GM12892 (cell line): Measurements from ENCODE around the gene PLOD2.

Experiments used
- DNase-seq: peaks from one replicate; pipeline ENCODE4 v3.0.0; 2011; ENCODE audit not compliant: insufficient read length
- FAIRE-seq: peaks from 2 replicates; lab custom pipeline; 2011; peaks lifted over from hg19 to GRCh38; lab: Jason Lieb, UNC
- POLR2A ChIP-seq: IDR thresholded peaks from 2 replicates; pipeline ENCODE4 v1.6.1; 2011; ENCODE audit warnings: low read depth, low read length, control low read depth
- POLR2AphosphoS5 ChIP-seq: IDR thresholded peaks from 2 replicates; pipeline ENCODE4 v1.6.1; 2011; ENCODE audit warnings: low read depth, low read length, control low read depth
- TAF1 ChIP-seq: IDR thresholded peaks from 2 replicates; pipeline ENCODE4 v1.6.1; 2011; ENCODE audit warnings: low read depth, mild to moderate bottlenecking, control low read depth, low read length, borderline replicate concordance

Gene PLOD2

DNA sequence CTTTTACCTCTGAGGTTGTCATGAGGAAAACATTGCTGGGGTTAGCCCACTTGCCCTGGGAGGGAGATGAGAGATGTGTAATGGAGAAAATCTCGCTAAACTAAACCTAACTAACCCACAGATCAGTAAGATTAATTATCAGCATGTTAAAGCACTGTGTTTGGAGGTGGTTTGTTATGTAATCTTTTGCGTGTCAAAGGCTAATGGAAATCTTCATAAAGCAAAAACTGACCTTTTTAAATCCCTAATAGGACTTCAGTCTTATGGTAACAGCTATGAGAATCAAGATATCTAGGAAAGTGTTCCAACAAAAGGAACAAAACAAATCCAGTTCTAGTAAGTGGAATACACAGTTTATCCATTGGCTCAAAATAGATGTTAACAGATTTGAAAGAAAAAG, 102.7 kb downstream of the PLOD2 start:
- FAIRE-seq, result no peak
- no peak for DNase-seq
- TF ChIP-seq POLR2AphosphoS5 (no peak), POLR2A (no peak), TAF1 (no peak)

GRCh38 chr3:146052791-146053310, 108.1 kb downstream of the PLOD2 start:
- TF ChIP-seq TAF1 (no peak), POLR2AphosphoS5 (no peak), POLR2A (no peak)
- FAIRE-seq (no peak), DNase-seq (no peak)

DNA sequence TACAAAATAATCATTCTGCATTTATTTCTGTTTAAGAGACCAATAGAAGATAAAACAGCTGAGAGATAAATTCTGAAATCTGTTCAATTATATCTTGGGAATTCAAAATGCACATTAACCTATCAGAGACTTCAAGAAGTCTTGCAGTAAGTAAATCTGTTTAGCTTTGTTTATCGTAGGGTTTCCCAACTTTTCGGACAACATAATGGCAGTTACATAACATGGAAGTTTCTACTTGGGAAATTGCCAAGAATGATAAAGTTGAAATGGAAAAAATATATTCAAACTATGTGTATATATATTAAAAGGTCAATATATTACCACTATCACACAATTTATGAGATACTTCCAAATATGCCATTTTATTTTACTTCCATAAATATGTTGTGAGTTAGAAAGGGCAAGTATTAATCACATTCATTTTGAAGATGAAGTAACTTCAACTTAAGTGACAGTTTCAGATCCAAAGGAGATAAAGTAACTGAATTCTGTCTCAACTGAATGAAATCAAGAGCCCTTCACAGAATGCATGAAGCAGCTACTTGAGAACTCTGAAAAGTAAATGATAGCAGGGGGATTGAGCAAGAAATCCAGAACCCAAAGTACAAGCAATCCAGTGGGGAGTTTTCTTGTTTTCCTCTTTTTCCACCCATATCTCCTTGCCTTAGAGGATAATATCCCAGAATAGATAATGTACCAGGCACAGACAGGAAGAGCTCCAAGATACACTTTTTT, 108.8 kb downstream of the PLOD2 start:
- no peak for DNase-seq
- no peak for FAIRE-seq
- TF ChIP-seq POLR2A (no peak), TAF1 (no peak), POLR2AphosphoS5 (no peak)

DNA sequence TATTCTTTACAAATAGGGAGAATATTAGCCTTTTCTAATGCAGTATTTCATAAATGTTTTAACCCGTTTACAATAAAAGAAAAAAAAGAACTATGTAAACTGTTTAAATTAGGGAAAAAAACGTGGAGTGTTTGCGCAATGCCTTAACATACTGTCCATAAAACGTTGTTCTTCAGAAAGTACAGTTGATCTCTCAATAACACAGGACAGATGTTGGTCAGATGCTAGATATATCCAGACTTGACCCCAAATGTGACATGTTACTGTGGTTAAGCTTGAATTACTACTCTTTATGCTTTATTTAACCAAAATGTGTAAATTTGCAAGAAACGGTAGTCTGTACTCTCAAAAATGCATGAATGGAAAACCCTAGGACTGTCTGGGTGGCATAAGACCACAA, 110.3 kb downstream of the PLOD2 start:
- no peak for DNase-seq
- no peak for FAIRE-seq
- no peak for TF ChIP-seq POLR2A
- no peak for TF ChIP-seq TAF1
- TF ChIP-seq POLR2AphosphoS5, result no peak

DNA sequence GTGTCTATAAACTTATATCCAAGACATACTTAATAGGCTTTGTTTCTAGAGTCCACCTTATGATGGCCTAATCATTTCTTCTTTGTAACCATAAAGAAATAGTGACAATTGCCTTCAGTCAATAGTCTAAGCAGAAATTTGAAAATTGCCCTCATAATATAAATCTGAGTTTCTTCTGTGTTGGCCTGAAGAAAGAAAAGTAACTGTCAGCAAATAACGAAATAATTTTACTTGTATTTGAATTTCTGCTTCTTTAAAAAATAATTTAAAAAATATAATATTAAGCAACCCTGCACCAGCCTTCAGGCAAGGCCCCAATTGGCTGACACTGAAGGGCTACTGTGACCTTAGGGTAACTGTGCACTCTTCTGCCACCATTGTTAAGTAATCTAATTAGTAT, 113.5 kb downstream of the PLOD2 start:
- TF ChIP-seq POLR2A (no peak), TAF1 (no peak), POLR2AphosphoS5 (no peak)
- DNase-seq (no peak), FAIRE-seq (no peak)

- FAIRE-seq (no peak), DNase-seq (no peak)
- TF ChIP-seq TAF1, result no peak
- TF ChIP-seq POLR2AphosphoS5, result no peak
- TF ChIP-seq POLR2A, result no peak
Measured at GRCh38 chr3:146044046-146044445, 116.9 kb downstream of the PLOD2 start.

- no peak for TF ChIP-seq TAF1
- no peak for TF ChIP-seq POLR2A
- no peak for TF ChIP-seq POLR2AphosphoS5
- FAIRE-seq (no peak), DNase-seq (no peak)
Measured at GRCh38 chr3:146040630-146041029, 120.4 kb downstream of the PLOD2 start.

DNA sequence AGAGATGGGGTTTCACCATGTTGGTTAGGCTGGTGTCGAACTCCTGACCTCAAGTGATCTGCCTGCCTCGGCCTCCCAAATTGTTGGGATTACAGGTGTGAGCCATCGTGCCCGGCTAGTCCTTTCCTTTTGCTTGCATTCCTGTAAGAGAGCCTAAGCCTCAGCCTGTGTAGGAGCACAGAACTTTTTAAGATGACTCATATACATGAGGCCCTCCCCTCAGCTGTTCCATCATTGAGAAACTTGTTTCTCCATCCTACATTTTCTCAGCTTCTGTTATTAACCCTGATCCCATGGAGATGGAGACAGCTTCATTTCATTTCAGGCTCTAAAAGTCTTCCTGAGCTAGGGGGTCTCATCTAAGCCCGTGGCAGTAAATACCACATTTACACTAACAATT, 123.3 kb downstream of the PLOD2 start:
- FAIRE-seq (no peak), DNase-seq (no peak)
- TF ChIP-seq POLR2AphosphoS5, result no peak
- TF ChIP-seq POLR2A, result no peak
- TF ChIP-seq TAF1, result no peak

DNA sequence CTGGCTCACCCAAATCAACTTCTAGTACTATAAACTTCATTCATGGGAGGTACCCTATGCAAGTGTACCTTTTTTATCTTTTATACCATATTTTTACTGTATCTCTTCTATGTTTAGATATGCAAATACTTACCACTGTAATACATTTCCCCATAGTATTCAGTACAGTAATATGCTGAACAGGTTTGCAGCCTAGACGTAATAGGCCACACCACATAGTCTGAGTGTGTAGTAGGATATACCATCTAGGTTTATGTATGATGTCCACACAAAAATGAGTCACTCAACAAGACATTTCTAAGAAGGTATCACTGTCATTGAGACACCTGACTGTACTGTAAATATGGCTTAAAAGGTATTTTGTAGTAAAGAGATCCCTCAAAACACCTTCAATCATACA, 124.7 kb downstream of the PLOD2 start:
- TF ChIP-seq TAF1, result no peak
- no peak for TF ChIP-seq POLR2AphosphoS5
- no peak for TF ChIP-seq POLR2A
- DNase-seq (no peak), FAIRE-seq (no peak)

GRCh38 chr3:146035366-146035765, 125.6 kb downstream of the PLOD2 start:
- DNase-seq (no peak), FAIRE-seq (no peak)
- TF ChIP-seq TAF1, result no peak
- TF ChIP-seq POLR2A, result no peak
- TF ChIP-seq POLR2AphosphoS5, result no peak

GRCh38 chr3:146033950-146034349, 127.0 kb downstream of the PLOD2 start:
- no peak for FAIRE-seq
- TF ChIP-seq POLR2AphosphoS5 (no peak), TAF1 (no peak), POLR2A (no peak)
- no peak for DNase-seq

- no peak for FAIRE-seq
Measured at GRCh38 chr3:146026547-146026946, 134.4 kb downstream of the PLOD2 start.

More at GRCh38 chr3:146026547-146026946, 134.4 kb downstream of the PLOD2 start:
- no peak for DNase-seq
- TF ChIP-seq POLR2AphosphoS5 (no peak), TAF1 (no peak), POLR2A (no peak)
